ENCODE measurements around the gene HSBP1. TPM values are rescaled to one million over a fixed set of nuclear protein-coding genes. Genes with fewer than 3 reads are reported as not detected.

HSBP1 gene
- total and polyA plus RNA-seq, 2 of the 4 experiments (the other 2 are of a cell fraction) = 8.8 to 65.2 TPM

DNA sequence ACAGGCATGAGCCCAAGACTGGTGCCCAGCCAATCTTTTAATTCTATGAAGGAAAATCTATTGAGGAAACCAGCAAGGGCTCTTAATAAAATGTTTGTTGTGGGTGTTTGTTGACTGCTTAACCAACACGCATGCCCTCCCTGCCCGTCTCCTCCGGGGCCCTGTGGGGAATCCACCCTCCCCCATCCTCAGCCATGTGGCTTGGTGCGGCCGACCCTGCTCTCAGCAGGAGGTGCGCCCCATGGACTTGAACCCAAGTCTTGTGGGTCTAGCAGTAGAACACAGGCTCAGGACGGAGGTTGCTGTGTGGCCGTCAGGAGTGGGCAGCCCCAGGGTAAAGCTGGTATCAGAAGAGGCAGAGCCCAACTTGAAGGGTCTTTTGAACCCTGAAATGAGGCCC lies 46.1 kb downstream of the HSBP1 start:
- ATAC-seq (ENCODE audit: low read depth) (no peak), DNase-seq (no peak)
- no peak overlapping the region for H3K4ac ChIP-seq (ENCODE audit: low read depth, low read length)
- H4K8ac ChIP-seq (ENCODE audit: low read depth in 2 of 2, low read length in 2 of 2) = no peak overlapping the region
- H3K27ac ChIP-seq (ENCODE audit: insufficient read depth, low read length) = no peak overlapping the region
- no peak overlapping the region for H3K18ac ChIP-seq (ENCODE audit: low read depth, low read length)
- no peak for TF ChIP-seq RAD21 (IDR thresholded peaks at IDR 0.05; ENCODE audit: low read length)
- TF ChIP-seq, protein P1, sequence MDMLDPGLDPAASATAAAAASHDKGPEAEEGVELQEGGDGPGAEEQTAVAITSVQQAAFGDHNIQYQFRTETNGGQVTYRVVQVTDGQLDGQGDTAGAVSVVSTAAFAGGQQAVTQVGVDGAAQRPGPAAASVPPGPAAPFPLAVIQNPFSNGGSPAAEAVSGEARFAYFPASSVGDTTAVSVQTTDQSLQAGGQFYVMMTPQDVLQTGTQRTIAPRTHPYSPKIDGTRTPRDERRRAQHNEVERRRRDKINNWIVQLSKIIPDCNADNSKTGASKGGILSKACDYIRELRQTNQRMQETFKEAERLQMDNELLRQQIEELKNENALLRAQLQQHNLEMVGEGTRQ (IDR thresholded peaks at IDR 0.05; ENCODE audit: low read depth, low read length) = no peak
- TF ChIP-seq FOS (IDR thresholded peaks at IDR 0.05; ENCODE audit: low read depth, low read length) = no peak
- no peak for TF ChIP-seq MAFK (IDR thresholded peaks at IDR 0.05; ENCODE audit: low read depth, low read length)
- TF ChIP-seq CHD1 (IDR thresholded peaks at IDR 0.05; ENCODE audit: low read depth, low read length) = no peak
- no peak for TF ChIP-seq SMC3 (IDR thresholded peaks at IDR 0.05; ENCODE audit: low read depth, low read length)
- TF ChIP-seq POLR2A (IDR thresholded peaks at IDR 0.05; ENCODE audit: low read depth, low read length) = no peak
- TF ChIP-seq, protein P2, sequence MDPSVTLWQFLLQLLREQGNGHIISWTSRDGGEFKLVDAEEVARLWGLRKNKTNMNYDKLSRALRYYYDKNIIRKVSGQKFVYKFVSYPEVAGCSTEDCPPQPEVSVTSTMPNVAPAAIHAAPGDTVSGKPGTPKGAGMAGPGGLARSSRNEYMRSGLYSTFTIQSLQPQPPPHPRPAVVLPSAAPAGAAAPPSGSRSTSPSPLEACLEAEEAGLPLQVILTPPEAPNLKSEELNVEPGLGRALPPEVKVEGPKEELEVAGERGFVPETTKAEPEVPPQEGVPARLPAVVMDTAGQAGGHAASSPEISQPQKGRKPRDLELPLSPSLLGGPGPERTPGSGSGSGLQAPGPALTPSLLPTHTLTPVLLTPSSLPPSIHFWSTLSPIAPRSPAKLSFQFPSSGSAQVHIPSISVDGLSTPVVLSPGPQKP (IDR thresholded peaks at IDR 0.05; ENCODE audit: borderline replicate concordance, low read depth, low read length) = no peak
- TF ChIP-seq, protein P3, sequence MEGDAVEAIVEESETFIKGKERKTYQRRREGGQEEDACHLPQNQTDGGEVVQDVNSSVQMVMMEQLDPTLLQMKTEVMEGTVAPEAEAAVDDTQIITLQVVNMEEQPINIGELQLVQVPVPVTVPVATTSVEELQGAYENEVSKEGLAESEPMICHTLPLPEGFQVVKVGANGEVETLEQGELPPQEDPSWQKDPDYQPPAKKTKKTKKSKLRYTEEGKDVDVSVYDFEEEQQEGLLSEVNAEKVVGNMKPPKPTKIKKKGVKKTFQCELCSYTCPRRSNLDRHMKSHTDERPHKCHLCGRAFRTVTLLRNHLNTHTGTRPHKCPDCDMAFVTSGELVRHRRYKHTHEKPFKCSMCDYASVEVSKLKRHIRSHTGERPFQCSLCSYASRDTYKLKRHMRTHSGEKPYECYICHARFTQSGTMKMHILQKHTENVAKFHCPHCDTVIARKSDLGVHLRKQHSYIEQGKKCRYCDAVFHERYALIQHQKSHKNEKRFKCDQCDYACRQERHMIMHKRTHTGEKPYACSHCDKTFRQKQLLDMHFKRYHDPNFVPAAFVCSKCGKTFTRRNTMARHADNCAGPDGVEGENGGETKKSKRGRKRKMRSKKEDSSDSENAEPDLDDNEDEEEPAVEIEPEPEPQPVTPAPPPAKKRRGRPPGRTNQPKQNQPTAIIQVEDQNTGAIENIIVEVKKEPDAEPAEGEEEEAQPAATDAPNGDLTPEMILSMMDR (conservative IDR thresholded peaks at IDR 0.05; ENCODE audit: low read depth, low read length) = no peak
- no peak for TF ChIP-seq CEBPB (IDR thresholded peaks at IDR 0.05; ENCODE audit: low read depth, low read length)
- no peak for TF ChIP-seq BHLHE40 (IDR thresholded peaks at IDR 0.05; ENCODE audit: low read depth, low read length)
- H2BK20ac ChIP-seq (ENCODE audit: low read depth, low read length) = no peak overlapping the region
- H2AK9ac ChIP-seq (replicated peaks; ENCODE audit: low read depth, low read length, poor library complexity) = no peak overlapping the region
- H3K4me1 ChIP-seq (ENCODE audit: control insufficient read depth, insufficient read depth, low read length) = no peaks in the 10 kb centered on the region
- no peak overlapping the region for H3K56ac ChIP-seq (ENCODE audit: extremely low read depth, insufficient read depth, low read length)
- H2BK5ac ChIP-seq (ENCODE audit: low read depth, low read length, poor library complexity, severe bottlenecking) = no peak overlapping the region
- H3K14ac ChIP-seq (replicated peaks; ENCODE audit: low read depth, low read length) = no peak overlapping the region
- H2AK5ac ChIP-seq (ENCODE audit: low read depth, low read length) = no peak overlapping the region
- no peak overlapping the region for H3K9ac ChIP-seq (ENCODE audit: low read depth, low read length)
- BruUV-seq (replicated peaks) = no TSS peak
- no peak overlapping the region for H4K5ac ChIP-seq (ENCODE audit: low read depth, low read length)
- no peak overlapping the region for H2BK120ac ChIP-seq (ENCODE audit: low read depth, low read length)
- CTCF ChIA-PET = no interaction called here
- H4K20me1 ChIP-seq (ENCODE audit: insufficient read depth, low read length) = no peaks in the 10 kb centered on the region
- H3K9me3 ChIP-seq (ENCODE audit: control insufficient read depth, insufficient read depth, low read length) = no peaks in the 10 kb centered on the region; the same call in 1 of the 2 replicates
- POLR2A ChIA-PET (ENCODE audit: unreplicated experiment) = no interaction called here
- no peak overlapping the region for H4K91ac ChIP-seq (ENCODE audit: insufficient read depth, low read depth, low read length)
- H3K4me3 ChIP-seq (ENCODE audit: insufficient read depth, low read depth, low read length) = no peak overlapping the region
- H3K79me1 ChIP-seq (ENCODE audit: low read depth in 1 of 2, low read length in 2 of 2) = no peaks in the 10 kb centered on the region
- H2AFZ ChIP-seq (replicated peaks; ENCODE audit: low read length, poor library complexity) = no peak overlapping the region
- no peaks in the 10 kb centered on the region for H3K36me3 ChIP-seq (ENCODE audit: control insufficient read depth, insufficient read depth, low read length)
- intact Hi-C loops (cut with micrococcal nuclease) = no loop called here
- H3K9me1 ChIP-seq (ENCODE audit: insufficient read depth, low read length) = no peaks in the 10 kb centered on the region
- in situ Hi-C loops (cut with MboI; ENCODE audit: low sequenced_read_pairs) = loop anchor here (25.0 kb wide), 1 partner anchor 1592 kb away; no protein-coding TSS in a partner anchor
- dilution Hi-C loops (cut with HindIII; ENCODE audit: low sequenced_read_pairs, unreplicated experiment) = no loop called here
- H3K4me2 ChIP-seq (ENCODE audit: low read depth, low read length) = no peak overlapping the region
- H2BK15ac ChIP-seq (ENCODE audit: low read depth, low read length) = no peak overlapping the region
- 100% methylated on average over 2 of the region's 8 CpGs; no CpG with 5 or more reads in 1 of the 2 experiments for WGBS, 2 experiments (ENCODE audit: extremely low coverage in 2 of 2, insufficient read length in 1 of 2)
- peaks cover 30% of the 10 kb centered on the region for H3K27me3 ChIP-seq (ENCODE audit: control insufficient read depth, insufficient read depth, low read length)
- no peak overlapping the region for H3K23ac ChIP-seq (ENCODE audit: low read depth, low read length)
